Stimulated activated CD8-positive, alpha-beta memory T cell treated with anti-CD3 and anti-CD28 coated beads, Interleukin-4, amount 100 ng/mL, for 4 hours (primary cell): ENCODE measurements around the gene REEP6.
"Not testable (repeated sequence)": the region's sequence is repeated elsewhere in the genome, so short reads cannot be mapped to it uniquely, and the experiment has no call there.

Experiments
- DNase-seq, 2 donors: peaks; one replicate each; pipeline ENCODE4 v3.0.0-alpha.2; 2020; ENCODE audit warnings: low read depth in 2 of 2, low spot score in 1 of 2

REEP6 gene

DNA sequence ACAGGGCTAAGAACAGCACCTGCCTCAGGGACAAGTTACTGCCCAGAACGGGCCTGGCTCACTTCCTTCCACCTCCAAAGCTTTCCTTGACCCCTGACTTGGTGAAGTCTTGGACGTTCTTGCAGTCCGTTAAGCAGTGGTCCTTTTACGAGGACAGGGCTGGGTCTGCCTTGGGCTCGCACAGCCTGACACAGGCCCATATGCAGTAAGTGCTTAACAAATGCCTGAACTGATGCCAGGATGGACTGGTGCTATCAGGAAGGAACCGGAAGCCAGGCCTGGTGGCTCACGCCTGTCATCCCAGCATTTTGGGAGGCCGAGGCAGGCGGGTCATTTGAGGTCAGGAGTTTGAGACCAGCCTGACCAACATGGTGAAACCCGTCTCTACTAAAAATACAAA, 31.1 kb downstream of the REEP6 start:
- no peak for DNase-seq

DNA sequence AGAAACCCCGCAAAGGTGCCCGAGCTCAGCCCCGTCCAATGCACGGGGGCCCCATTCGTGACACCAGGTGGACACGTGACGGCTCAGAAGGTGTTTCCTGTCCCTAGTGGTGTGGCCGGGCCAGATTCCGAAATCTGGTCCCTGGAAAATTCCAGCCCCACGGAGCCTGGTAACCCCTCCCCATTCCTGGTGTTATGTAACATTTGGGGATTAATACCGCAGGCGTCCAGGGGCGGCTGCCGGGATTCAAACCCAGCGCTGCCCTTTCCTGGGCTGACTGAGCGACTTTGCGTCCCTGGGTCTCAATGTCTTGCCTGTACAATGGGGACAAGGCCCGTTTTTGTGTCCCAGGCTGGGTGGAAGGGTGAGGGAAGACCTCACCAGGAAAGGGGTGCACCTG, 31.9 kb downstream of the REEP6 start:
- no peak for DNase-seq

DNA sequence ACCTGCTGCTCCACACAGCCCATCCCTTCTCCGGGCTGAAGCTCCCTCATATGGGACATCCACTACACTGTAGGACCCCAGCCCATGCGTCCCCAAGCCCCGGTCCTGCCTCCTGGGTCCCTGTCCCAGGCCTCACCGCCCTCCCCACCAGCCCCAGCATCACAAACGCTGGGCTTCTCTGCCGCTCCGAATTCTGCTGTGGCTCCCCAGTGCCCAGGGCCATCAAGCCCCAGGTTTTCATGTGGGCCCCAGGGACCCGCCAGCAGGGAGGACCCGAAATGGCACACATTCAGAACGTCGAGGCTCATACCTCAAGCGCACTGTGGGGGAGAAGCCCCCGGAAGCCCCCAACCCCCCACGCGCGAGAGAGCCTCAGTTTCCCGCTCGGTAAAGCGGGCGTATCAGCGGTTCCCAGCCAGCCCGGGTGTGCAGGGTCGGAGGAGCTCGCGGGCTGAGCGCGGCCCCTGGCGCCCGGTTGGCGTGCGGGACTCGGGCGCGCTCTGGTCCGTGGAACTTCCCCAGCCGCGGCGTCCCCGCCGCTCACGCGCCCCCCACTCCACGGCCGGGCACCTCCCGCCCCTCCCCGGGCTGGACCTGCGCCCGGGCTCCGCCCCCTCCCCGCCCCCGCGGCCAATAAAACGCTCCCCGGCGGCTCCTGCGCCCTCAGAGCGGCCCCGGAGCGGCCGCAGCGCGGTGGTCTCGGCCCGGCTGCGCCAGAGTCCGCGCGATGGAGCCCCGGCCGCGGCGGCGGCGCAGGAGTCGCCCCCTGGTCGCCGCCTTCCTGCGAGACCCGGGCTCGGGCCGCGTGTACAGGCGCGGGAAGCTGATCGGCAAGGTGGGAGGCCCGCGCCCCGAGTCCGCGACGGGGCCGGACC, 32.7 kb downstream of the REEP6 start, which contains the start of gene PLK5:
Gene PLK5, plus strand, starts transcription at position 666 of the 875 bp plus-strand sequence. CDS start 2,920 bp downstream, outside the sequence.
- no peak for DNase-seq

DNA sequence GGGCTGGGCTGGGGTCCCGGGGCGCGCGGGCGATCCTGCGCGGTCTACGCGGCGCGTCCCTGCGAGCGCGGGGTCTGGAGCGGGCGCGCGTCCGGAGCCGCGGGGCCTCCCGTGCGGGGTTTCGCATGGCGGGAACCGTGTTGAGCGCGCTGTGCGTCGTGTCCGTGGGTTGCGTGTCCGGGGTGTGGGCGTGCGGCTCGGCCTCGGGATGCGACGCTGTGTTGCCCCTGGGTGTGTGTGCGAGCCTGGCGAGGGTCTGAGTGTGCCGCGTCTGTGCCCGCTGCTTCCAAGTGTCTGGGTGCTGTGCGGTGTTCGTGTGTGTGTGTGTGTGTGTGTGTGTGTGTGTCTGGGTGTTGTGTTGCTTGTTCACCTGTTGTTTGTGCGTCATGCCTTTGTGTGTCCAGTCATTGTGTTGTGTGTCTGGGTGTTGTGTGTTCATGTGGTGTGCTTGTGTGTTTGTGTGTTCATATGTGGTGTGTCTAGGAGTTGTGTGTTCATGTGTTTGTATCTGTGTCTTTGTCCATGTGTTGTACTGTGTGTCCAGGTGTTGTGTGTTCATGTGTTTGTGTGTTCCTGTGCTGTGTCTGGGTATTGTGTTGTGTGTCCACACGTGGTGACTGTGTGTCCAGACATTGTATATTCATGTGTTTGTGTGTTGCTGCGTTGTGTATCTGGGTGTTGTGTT, 33.4 kb downstream of the REEP6 start:
- no peak for DNase-seq

DNA sequence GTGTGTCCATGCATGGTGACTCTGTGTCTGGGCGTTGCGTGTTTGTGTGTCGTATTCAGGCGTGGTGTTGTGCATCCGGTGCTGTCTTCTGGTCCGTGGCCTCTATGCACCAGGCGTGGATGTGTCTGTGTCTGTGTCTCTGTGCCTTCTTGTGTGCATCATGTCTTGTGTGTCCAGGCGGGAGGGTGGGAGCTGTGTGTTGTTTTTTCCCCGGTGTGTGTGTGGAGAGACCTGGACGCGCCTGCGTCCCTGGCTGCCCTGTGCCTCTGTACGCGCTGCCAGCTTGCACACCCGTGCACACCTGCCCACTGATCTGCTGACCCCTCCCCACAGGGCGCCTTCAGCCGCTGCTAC, 34.0 kb downstream of the REEP6 start:
- DNase-seq: no peak

DNA sequence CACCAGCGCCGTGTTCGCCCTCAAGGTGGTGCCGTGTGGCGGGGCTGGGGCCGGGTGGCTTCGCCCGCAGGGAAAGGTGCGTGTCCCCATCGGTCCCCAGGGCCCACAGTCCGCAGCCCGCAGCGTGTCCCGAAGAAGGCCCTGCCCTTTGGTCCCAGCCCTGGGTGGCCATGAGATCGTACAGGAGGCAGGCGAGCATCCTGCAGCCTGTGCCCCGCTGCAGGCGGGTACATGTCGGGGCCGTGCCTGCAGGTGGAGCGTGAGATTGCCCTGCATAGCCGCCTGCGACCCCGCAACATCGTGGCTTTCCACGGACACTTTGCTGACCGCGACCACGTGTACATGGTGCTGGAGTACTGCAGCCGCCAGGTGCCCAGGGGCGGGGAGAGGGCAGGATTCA, 34.4 kb downstream of the REEP6 start:
- DNase-seq: no peak

DNA sequence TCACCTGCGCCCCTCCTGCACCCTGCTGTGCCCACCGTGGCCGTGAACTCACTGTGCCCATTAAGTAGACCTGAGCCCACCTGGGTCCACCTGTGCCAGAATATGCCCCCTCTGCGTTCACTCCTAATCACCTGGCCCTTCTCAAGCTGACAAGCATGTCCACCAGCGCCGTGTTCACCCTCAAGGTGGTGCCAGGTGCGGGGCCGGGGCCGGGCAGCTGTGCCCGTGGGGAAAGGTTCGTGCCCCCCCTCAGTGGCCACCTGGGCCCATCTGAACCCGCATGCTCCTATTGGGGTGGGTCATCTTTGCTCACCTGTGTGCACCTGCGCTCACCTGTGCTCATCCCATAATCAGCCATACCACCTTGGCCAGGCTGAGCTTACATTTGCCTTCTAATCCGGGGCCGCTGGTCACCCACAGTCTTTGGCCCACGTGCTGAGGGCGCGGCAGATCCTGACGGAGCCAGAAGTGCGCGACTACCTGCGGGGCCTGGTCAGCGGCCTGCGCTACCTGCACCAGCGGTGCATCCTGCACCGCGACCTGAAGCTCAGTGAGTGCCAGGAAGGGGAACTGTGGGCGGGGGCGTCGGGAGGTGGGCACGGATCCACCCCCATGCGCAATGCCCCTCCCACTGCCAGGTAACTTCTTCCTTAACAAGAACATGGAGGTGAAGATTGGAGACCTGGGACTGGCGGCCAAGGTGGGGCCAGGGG, 35.2 kb downstream of the REEP6 start:
- DNase-seq: no peak

DNA sequence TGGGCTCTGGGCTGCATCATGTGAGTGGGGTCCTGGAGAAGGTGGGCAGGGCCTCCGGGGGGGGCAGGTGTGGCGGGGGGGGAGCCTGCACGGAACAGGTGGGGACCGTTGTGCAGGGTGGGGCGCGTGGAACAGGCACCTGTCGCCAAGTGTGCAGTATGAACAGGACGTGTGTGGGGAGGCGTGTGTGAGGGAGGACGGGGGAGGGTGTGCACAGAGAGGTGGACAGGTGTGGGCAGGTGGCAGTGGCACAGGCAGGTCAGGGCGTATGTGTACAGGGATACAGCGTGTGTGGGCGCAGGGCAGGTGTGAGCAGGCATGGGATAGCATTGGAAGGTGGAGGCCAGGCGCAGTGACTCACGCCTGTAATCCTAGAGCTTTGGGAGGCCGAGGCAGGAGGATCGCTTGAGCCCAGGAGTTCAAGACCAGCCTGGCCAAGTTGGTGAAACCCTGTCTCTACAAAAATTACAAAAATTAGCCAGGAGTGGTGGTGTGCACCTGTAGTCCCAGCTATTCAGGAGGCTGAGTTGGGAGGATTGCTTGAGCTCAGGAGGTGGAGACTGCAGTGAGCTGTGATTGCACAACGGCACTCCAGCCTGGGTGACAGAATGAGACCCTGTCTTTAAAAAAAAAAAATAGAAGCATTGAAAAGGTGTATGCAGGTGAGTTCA, 36.1 kb downstream of the REEP6 start:
- no peak for DNase-seq

DNA sequence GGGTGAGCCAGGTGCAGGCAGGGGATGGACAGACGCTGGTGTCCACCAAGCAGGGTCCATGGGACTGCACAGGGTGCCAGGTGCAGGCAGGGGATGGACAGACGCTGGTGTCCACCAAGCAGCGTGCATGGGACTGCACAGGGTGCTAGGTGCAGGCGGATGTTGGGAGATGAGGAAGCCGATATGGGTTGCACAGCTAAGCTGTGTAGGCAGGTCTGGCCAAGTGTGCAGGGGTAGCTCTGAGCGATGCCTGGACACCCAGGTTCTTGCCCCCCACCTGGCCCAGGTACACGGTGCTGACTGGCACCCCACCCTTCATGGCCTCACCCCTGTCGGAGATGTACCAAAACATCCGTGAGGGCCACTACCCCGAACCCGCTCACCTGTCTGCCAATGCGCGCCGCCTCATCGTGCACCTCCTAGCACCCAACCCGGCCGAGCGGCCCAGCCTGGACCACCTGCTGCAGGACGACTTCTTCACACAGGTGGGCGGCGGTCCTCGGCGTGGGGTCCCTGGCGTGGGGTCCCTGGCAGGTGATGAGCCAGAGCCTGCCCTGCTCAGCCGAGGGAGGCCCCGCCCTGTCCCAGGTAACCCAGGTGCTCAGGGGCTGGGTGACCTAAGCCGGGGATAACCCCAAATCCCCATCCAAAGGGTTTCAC, 36.8 kb downstream of the REEP6 start:
- DNase-seq: no peak

DNA sequence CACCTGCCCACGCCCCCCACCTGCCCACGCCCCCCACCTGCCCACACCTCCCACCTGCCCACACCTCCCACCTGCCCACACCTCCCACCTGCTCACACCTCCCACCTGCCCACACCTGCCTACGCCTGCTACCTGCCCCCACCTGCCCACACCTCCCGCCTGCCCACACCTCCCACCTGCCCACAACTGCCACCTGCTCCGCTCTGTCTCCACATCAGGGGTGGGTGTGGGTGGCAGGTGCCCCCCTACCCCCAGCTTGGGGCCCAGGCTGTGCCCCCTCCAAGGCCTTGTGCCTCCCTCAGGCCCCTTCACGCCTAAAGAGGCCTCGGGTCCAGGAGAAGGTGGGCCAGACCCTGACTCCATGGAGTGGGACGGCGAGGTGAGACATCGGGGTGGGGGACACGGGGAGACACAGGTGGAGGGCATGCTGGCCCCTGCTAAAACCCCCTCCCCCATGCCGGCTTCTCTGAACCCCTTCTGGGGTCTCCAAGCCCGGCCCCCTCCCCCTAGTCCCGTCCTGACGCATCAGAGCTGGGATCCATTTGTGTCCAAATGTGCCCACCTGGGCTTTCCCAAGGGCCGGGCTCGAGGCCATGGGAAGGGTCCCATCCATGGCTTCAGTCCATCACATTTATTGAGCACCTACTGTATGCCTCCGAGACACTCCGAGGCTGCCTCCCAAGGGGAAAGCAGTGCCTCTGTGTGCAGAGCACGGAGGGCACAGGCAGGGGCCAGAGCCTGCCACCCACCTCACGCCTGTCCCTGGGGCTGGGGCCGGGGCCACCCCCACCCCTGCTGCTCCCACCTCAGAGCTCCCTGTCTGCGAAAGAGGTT, 37.8 kb downstream of the REEP6 start:
- DNase-seq: no peak

DNA sequence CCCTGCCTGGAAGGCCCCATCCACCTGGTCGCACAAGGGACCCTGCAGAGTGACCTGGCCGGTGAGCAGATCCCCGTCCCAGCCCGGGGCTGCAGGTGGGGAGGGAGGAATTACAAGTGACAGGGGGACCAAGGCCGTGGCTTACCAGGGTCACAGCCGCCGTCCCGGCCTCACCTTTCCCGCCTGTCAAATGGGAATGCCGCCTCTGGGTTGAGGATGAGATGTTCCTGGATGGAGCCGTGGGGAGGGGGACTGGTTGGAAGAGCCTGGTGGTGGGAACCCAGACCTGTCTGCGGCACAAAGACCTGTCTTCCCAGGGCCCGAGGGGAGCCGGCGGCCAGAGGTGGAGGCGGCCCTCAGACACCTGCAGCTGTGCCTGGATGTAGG, 38.4 kb downstream of the REEP6 start:
- DNase-seq: no peak

DNA sequence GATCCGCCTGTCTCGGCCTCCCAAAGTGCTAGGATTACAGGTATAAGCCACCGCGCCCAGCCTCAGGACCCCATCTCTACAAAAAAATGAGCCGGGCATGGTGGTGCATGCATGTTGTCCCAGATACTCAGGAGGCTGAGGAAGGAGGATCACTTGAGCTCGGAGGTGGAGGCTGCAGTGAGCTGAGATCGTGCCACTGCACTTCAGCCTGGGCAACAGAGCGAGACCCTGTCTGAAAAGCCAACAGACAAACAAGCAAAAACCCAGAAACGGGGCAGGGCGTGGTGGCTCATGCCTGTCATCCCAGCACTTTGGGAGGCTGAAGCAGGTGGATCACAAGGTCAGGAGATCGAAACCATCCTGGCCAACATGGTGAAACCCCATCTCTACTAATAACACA, 39.9 kb downstream of the REEP6 start:
- DNase-seq: not testable (repeated sequence)

DNA sequence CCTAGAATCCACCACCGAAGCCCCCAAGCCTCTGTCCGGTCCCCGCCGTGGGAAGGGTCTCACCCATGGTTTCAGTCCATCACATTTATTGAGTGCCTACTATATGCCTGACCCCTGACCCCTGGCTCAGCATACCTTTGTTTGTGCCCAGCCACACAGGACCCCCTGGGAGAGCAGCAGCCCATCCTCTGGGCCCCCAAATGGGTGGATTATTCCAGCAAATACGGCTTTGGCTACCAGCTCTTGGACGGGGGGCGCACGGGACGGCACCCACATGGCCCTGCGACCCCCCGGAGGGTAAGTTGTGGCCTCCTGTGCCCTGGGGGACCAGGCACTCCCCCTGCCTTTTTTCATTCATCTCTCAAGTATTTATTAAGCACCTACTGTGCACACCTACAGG, 40.6 kb downstream of the REEP6 start:
- no peak for DNase-seq

DNA sequence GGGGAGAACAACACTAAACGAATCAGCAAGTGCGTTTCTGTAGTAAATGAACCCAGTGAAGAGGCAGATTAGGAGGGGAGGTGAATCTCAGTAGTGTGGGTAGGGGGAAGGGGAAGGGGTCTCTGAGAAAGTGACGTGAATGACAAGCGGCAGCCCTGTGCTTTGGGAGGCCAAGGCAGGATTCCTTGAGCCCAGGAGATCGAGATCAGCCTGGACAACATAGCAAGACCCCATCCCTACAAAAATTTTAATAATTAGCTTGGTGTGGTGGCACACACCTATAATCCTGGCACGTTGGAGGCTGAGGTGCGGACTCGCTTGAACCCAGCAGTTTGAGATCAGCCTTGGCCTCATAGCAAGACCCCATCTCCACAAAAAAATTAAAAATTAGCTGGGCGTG, 41.0 kb downstream of the REEP6 start:
- DNase-seq: no peak

DNA sequence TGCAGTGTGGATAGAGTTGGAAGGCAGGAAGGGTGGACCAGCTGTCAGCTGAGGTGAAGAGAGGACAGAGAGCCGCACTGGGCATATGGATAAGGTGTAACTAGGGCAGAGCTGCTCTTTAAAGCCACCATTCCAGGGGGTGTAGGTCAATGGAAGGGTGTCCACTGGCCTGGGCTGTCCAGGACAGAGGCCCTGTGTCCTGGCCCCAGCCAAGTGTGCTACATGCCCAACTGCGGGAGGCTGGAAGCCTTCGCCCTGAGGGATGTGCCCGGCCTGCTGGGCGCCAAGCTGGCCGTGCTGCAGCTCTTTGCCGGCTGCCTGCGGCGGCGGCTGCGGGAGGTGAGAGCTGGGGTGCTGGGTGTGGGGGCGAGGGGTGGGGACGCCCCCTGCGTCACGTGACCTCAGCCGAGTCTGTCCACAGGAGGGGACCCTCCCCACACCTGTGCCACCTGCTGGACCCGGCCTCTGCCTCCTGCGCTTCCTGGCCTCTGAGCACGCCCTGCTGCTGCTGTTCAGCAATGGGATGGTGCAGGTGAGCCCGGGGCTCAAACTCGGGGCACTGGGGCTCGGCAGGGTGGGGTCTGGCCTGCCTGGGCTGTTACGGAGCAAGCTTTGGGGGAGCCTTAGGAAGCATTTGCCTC, 42.6 kb downstream of the REEP6 start:
- no peak for DNase-seq

DNA sequence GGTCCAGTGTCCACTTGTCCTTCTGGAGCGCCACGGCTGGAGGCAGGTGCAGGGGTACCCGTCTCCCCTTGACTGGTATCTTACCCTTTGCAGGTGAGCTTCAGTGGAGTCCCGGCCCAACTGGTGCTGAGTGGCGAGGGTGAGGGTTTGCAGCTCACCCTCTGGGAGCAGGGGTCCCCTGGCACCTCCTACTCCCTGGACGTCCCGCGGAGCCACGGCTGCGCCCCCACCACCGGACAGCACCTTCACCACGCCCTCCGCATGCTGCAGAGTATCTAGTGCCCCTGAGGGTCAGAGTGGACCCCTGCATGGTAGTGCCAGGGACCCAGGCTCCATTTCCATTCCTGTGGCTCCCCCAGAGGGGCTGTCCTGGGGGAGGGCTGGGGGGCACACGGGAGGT, 44.0 kb downstream of the REEP6 start:
- no peak for DNase-seq

DNA sequence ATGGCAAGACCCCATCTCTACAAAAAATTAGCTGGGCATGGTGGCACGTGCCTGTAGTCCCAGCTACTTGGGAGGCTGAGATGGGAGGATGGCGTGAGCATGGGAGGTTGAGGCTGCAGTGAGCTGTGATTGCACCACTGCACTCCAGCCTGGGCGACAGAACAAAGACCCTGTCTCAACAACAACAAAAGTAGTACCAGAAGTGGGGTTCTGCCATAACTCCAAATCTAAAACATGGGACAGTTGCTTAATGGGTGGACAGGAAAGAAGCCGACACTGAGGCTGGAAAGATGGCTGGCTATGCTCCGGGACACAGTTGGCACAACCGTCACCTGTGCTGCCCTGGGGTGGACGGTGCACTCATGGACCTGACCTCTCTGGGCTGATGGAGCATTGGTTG, 44.7 kb downstream of the REEP6 start:
- DNase-seq: not testable (repeated sequence)

DNA sequence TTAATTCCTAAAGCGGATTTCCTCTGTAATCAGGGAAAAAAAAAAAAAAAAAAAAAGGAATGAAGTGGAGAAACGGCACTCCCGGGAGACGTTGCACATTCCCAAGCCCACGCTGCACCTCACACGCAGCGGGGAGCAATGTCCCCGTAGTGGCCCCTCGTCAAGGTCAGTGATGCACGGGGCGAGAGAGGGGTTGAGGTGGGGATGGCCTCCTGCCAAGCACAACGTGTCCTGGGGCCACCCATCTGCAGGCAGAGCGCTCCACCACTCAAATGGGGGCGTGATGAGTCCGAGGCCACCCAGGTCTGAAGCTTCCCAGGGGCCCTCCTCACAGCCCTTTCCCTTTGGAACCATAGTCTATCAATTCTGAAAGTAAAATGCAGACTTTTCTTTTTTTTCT, 48.0 kb downstream of the REEP6 start:
- DNase-seq: no peak

DNA sequence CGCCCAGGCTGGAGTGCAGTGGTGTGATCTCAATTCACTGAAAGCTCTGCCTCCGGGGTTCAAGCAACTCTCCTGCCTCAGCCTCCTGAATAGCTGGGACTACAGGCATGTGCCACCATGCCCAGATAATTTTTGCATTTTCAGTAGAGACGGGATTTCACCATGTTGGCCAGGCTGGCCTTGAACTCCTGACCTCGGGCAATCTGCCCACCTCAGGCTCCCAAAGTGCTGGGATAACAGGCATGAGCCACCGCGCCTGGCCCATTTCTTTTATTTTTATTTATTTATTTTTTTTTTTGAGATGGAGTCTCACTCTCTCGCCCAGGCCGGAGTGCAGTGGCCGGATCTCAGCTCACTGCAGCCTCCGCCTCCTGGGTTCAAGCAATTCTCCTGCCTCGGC, 48.8 kb downstream of the REEP6 start:
- DNase-seq: not testable (repeated sequence)
